ENCODE data around the gene TANC1. TPM values are rescaled to one million over a fixed set of nuclear protein-coding genes. Genes with fewer than 3 reads are reported as not detected.

TANC1 gene
- total and polyA plus RNA-seq, 2 of the 4 experiments (the other 2 are of a cell fraction): 10.2 to 12.9 TPM

DNA sequence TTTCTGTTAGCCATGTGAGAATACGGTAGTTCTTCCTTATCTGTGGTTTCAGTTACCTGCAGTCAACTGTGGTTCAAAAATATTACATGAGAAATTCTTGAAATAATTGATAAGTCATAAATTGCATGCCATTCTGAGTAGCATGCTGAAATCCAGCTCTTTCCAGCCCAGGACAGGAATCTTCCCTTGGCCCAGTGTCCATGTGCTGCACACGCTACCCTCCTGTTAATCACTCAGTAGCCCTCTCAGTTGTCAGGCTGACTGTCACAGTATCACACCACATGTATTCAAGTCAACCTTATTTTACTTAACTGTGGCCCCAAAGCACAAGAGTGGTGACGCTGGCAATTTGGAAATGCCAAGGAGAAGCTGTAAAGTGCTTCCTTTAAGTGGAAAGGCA lies 141.1 kb downstream of the TANC1 start:
- no TSS peak for BruUV-seq (replicated peaks)
- DNase-seq: no peak
- no peak overlapping the region for H2BK120ac ChIP-seq (ENCODE audit: low read depth, low read length)
- no peak overlapping the region for H2AFZ ChIP-seq (replicated peaks; ENCODE audit: low read length, poor library complexity)
- in situ Hi-C loops (cut with MboI; ENCODE audit: low sequenced_read_pairs): no loop called here
- no peak overlapping the region for H4K5ac ChIP-seq (ENCODE audit: low read depth, low read length)
- no peak overlapping the region for H2BK20ac ChIP-seq (ENCODE audit: low read depth, low read length)
- H3K27me3 ChIP-seq (ENCODE audit: control insufficient read depth, insufficient read depth, low read length): no peaks in the 10 kb centered on the region
- ChIA-PET POLR2A (ENCODE audit: unreplicated experiment) (no interaction called here), CTCF (interaction anchor here (0.5 kb wide), 1 partner anchor 33 kb away, joined by 4 read pairs; no protein-coding TSS in a partner anchor)
- H3K56ac ChIP-seq (ENCODE audit: extremely low read depth, insufficient read depth, low read length): no peak overlapping the region
- no peak for TF ChIP-seq FOS (IDR thresholded peaks at IDR 0.05; ENCODE audit: low read depth, low read length)
- TF ChIP-seq SMC3 (IDR thresholded peaks at IDR 0.05; ENCODE audit: low read depth, low read length): no peak
- TF ChIP-seq NFE2L2 (IDR thresholded peaks at IDR 0.05; ENCODE audit: low read depth, low read length): no peak
- no peak overlapping the region for H3K9ac ChIP-seq (ENCODE audit: low read depth, low read length)
- peaks cover 4% of the 10 kb centered on the region for H3K36me3 ChIP-seq (ENCODE audit: control insufficient read depth, insufficient read depth, low read length)
- no peak overlapping the region for H2BK5ac ChIP-seq (ENCODE audit: low read depth, low read length, poor library complexity, severe bottlenecking)
- peaks cover 6% of the 10 kb centered on the region for H3K4me1 ChIP-seq (ENCODE audit: control insufficient read depth, insufficient read depth, low read length)
- no peak overlapping the region for H3K4me3 ChIP-seq (ENCODE audit: insufficient read depth, low read depth, low read length)
- no peak overlapping the region for H3K4me2 ChIP-seq (ENCODE audit: low read depth, low read length)
- no peak overlapping the region for H2AK9ac ChIP-seq (replicated peaks; ENCODE audit: low read depth, low read length, poor library complexity)
- no peak overlapping the region for H4K91ac ChIP-seq (ENCODE audit: insufficient read depth, low read depth, low read length)
- no peak overlapping the region for H2BK15ac ChIP-seq (ENCODE audit: low read depth, low read length)
- WGBS, 2 experiments (ENCODE audit: extremely low coverage in 2 of 2, insufficient read length in 1 of 2): 88% methylated on average over 1 of the region's 3 CpGs; no CpG with 5 or more reads in 1 of the 2 experiments
- no peak overlapping the region for H3K23ac ChIP-seq (ENCODE audit: low read depth, low read length)
- H3K9me1 ChIP-seq (ENCODE audit: insufficient read depth, low read length): peaks cover 9% of the 10 kb centered on the region
- H3K18ac ChIP-seq (ENCODE audit: low read depth, low read length): no peak overlapping the region
- H3K4ac ChIP-seq (ENCODE audit: low read depth, low read length): no peak overlapping the region
- dilution Hi-C loops (cut with HindIII; ENCODE audit: low sequenced_read_pairs, unreplicated experiment): loop anchor here (25.0 kb wide), 1 partner anchor 197 kb away; no protein-coding TSS in a partner anchor
- H2AK5ac ChIP-seq (ENCODE audit: low read depth, low read length): no peak overlapping the region; the same call in 1 of the 2 replicates
- peaks cover 19 to 30% of the 10 kb centered on the region in 2 experiments for H3K79me1 ChIP-seq (ENCODE audit: low read depth in 1 of 2, low read length in 2 of 2)
- intact Hi-C loops (cut with micrococcal nuclease): no loop called here
- no peaks in the 10 kb centered on the region for H4K20me1 ChIP-seq (ENCODE audit: insufficient read depth, low read length)
- no peaks in the 10 kb centered on the region for H3K9me3 ChIP-seq (ENCODE audit: control insufficient read depth, insufficient read depth, low read length)
- ATAC-seq (ENCODE audit: low read depth): no peak
- no peak overlapping the region for H3K27ac ChIP-seq (ENCODE audit: insufficient read depth, low read length)
- H4K8ac ChIP-seq (ENCODE audit: low read depth in 2 of 2, low read length in 2 of 2): no peak overlapping the region
- H3K14ac ChIP-seq (replicated peaks; ENCODE audit: low read depth, low read length): 0 out of 2 replicates have a peak overlapping the region, but pooled peaks have one; percentile 25

Measured in IMR-90 (cell line).